ENCODE measurements around the gene ADCY3. TPM values are rescaled to one million over a fixed set of nuclear protein-coding genes. Genes with fewer than 3 reads are reported as not detected.
A peak's percentile ranks its signal among the peaks of the same experiment; 100 is the strongest.

The ADCY3 gene
- total and polyA plus RNA-seq, 2 experiments from 2014 or later: 9.1 to 47.4 TPM

GRCh38 chr2:24859968-24860600, 60.0 kb downstream of the ADCY3 start:
- 99% methylated on average over 14 to 15 of the region's 15 CpGs for WGBS, 2 experiments (ENCODE audit: low coverage in 1 of 2, low lambda C conversion rate in 2 of 2, missing lambda C conversion rate in 2 of 2)
- in situ Hi-C loops (cut with MboI): no loop called here
- Histone ChIP-seq H3K79me2 (ENCODE audit: insufficient read depth) (no peaks in the 10 kb centered on the region), H3K4me1 (ENCODE audit: insufficient read depth) (peaks cover 17% of the 10 kb centered on the region), H3F3A (ENCODE audit: insufficient read depth) (peaks cover 4% of the 10 kb centered on the region), H3K9ac (no peak overlapping the region), H3K9me2 (ENCODE audit: insufficient read depth) (no peaks in the 10 kb centered on the region), H3K27ac (no peak overlapping the region), H3K4me2 (ENCODE audit: unreplicated experiment) (no peak overlapping the region), H3K36me3 (ENCODE audit: low read depth) (no peaks in the 10 kb centered on the region), H2AFZ (no peak overlapping the region), H3K4me3 (no peak overlapping the region), H3K9me3 (ENCODE audit: low read depth) (no peaks in the 10 kb centered on the region), H3K27me3 (replicated peaks; ENCODE audit: insufficient read depth) (no peaks in the 10 kb centered on the region), H4K20me1 (ENCODE audit: insufficient read depth) (no peaks in the 10 kb centered on the region)
- no peak for DNase-seq
- TF ChIP-seq EZH2 (IDR thresholded peaks at IDR 0.05; ENCODE audit: insufficient read depth, poor library complexity, severe bottlenecking): no peak
- TF ChIP-seq EZH2phosphoT487 (IDR thresholded peaks at IDR 0.05; ENCODE audit: insufficient read depth, low read depth): no peak

DNA sequence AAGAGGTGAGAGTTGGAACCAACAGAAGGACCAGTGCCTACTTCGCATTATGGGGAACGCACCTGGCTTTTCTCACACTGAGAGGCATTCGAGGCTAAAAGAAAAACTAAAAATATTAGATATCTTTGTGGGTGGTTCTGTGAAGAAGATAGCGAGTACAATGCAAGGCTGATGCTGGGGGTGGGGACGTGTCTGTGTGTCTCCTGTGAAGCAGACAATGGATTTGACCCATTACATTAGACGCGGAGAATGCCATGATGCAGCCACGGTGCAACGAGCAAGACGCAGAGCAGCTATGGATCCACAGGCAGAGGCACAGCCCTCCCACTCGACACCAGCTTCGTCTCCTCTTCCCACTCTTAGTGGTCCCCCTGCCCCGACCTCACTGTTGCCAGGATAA, 61.0 kb downstream of the ADCY3 start:
- Histone ChIP-seq H2AFZ (no peak overlapping the region), H3K9me3 (ENCODE audit: low read depth) (no peaks in the 10 kb centered on the region), H3K9me2 (ENCODE audit: insufficient read depth) (no peaks in the 10 kb centered on the region), H3K4me3 (no peak overlapping the region), H3K27me3 (replicated peaks; ENCODE audit: insufficient read depth) (no peaks in the 10 kb centered on the region), H4K20me1 (ENCODE audit: insufficient read depth) (no peaks in the 10 kb centered on the region), H3K9ac (no peak overlapping the region), H3K79me2 (ENCODE audit: insufficient read depth) (no peaks in the 10 kb centered on the region), H3K4me2 (ENCODE audit: unreplicated experiment) (no peak overlapping the region), H3K4me1 (ENCODE audit: insufficient read depth) (peaks cover 17% of the 10 kb centered on the region), H3K27ac (no peak overlapping the region), H3K36me3 (ENCODE audit: low read depth) (no peaks in the 10 kb centered on the region), H3F3A (ENCODE audit: insufficient read depth) (peaks cover 4% of the 10 kb centered on the region)
- in situ Hi-C loops (cut with MboI): no loop called here
- no peak for TF ChIP-seq EZH2phosphoT487 (IDR thresholded peaks at IDR 0.05; ENCODE audit: insufficient read depth, low read depth)
- no peak for TF ChIP-seq EZH2 (IDR thresholded peaks at IDR 0.05; ENCODE audit: insufficient read depth, poor library complexity, severe bottlenecking)
- no peak for DNase-seq
- WGBS, 2 experiments (ENCODE audit: low coverage in 1 of 2, low lambda C conversion rate in 2 of 2, missing lambda C conversion rate in 2 of 2): 92% methylated on average over 13 of the region's 13 CpGs

DNA sequence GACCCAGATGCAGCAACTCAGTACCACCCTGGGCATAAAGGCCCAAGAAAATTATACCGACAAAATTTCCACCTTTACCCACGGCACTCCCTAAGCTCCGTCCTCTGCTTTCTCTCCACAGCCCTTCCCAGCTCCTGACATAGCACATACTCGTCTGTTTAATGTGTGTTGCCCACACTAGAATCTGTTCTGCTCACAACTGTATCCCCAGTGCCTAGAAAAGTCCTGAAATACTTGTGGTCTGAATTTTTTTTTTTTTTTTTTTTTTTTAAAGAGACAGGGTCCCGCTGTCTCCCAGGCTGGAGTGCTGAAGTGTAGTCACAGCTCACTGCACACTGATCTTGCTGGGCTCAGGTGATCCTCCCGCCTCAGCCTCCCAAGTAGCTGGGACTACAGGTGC, 62.3 kb downstream of the ADCY3 start:
- Histone ChIP-seq H3K4me2 (ENCODE audit: unreplicated experiment) (no peak overlapping the region), H3K9me2 (ENCODE audit: insufficient read depth) (no peaks in the 10 kb centered on the region), H3K27me3 (replicated peaks; ENCODE audit: insufficient read depth) (no peaks in the 10 kb centered on the region), H4K20me1 (ENCODE audit: insufficient read depth) (no peaks in the 10 kb centered on the region), H3K9ac (no peak overlapping the region), H3K4me3 (no peak overlapping the region), H3K79me2 (ENCODE audit: insufficient read depth) (no peaks in the 10 kb centered on the region), H3F3A (ENCODE audit: insufficient read depth) (peaks cover 4% of the 10 kb centered on the region), H3K27ac (no peak overlapping the region), H2AFZ (no peak overlapping the region), H3K4me1 (ENCODE audit: insufficient read depth) (peaks cover 17% of the 10 kb centered on the region), H3K36me3 (ENCODE audit: low read depth) (no peaks in the 10 kb centered on the region), H3K9me3 (ENCODE audit: low read depth) (no peaks in the 10 kb centered on the region)
- no peak for DNase-seq
- in situ Hi-C loops (cut with MboI): no loop called here
- TF ChIP-seq EZH2phosphoT487 (IDR thresholded peaks at IDR 0.05; ENCODE audit: insufficient read depth, low read depth): no peak
- TF ChIP-seq EZH2 (IDR thresholded peaks at IDR 0.05; ENCODE audit: insufficient read depth, poor library complexity, severe bottlenecking): no peak
- WGBS, 2 experiments (ENCODE audit: low coverage in 1 of 2, low lambda C conversion rate in 2 of 2, missing lambda C conversion rate in 2 of 2): 79 to 86% methylated on average over 6 of the region's 6 CpGs

GRCh38 chr2:24856791-24857211, 63.2 kb downstream of the ADCY3 start:
- Histone ChIP-seq H4K20me1 (ENCODE audit: insufficient read depth) (no peaks in the 10 kb centered on the region), H3K27me3 (replicated peaks; ENCODE audit: insufficient read depth) (no peaks in the 10 kb centered on the region), H3K9me2 (ENCODE audit: insufficient read depth) (no peaks in the 10 kb centered on the region), H3K79me2 (ENCODE audit: insufficient read depth) (no peaks in the 10 kb centered on the region), H3F3A (ENCODE audit: insufficient read depth) (peaks cover 4% of the 10 kb centered on the region), H3K9ac (no peak overlapping the region), H3K9me3 (ENCODE audit: low read depth) (no peaks in the 10 kb centered on the region), H2AFZ (no peak overlapping the region), H3K27ac (no peak overlapping the region), H3K4me3 (no peak overlapping the region), H3K36me3 (ENCODE audit: low read depth) (no peaks in the 10 kb centered on the region), H3K4me1 (ENCODE audit: insufficient read depth) (peaks cover 17% of the 10 kb centered on the region), H3K4me2 (ENCODE audit: unreplicated experiment) (no peak overlapping the region)
- 61 to 68% methylated on average over 5 of the region's 5 CpGs for WGBS, 2 experiments (ENCODE audit: low coverage in 1 of 2, low lambda C conversion rate in 2 of 2, missing lambda C conversion rate in 2 of 2)
- TF ChIP-seq EZH2 (IDR thresholded peaks at IDR 0.05; ENCODE audit: insufficient read depth, poor library complexity, severe bottlenecking): no peak
- TF ChIP-seq EZH2phosphoT487 (IDR thresholded peaks at IDR 0.05; ENCODE audit: insufficient read depth, low read depth): no peak
- in situ Hi-C loops (cut with MboI): no loop called here
- DNase-seq: peak; percentile 21

Measured in GM23248 (cell line).